HCT116 (cell line): ENCODE results near the gene SDK1.

ENCODE experiments used
- CTCF ChIP-seq, 3 experiments: fragments of 200-600 bp in 1 of 3; sonication (generic) in 1 of 3; IDR thresholded peaks in 2 of 3; conservative IDR thresholded peaks in 1 of 3; 2 replicates each; pipeline ENCODE4 v1.5.1; 2012 to 2017; ENCODE audit warnings: low read depth in 2 of 3, low read length in 2 of 3, antibody characterized with exemption in 1 of 3, borderline replicate concordance in 1 of 3, control low read depth in 1 of 3, mild to moderate bottlenecking in 1 of 3, mixed read lengths in 1 of 3, mixed run types in 1 of 3, moderate library complexity in 1 of 3; ENCODE audit not compliant: insufficient read depth in 1 of 3
- EZH2 ChIP-seq: fragments of 200-600 bp; sonication (generic); IDR thresholded peaks from 2 replicates; pipeline ENCODE4 v1.6.1; 2017; ENCODE audit warnings: antibody characterized with exemption, mixed run types
- FOSL1 ChIP-seq: IDR thresholded peaks from 2 replicates; pipeline ENCODE4 v1.6.1; 2012; ENCODE audit warnings: low read depth
- POLR2A ChIP-seq: IDR thresholded peaks from 2 replicates; pipeline ENCODE4 v1.7.0; 2011; ENCODE audit warnings: borderline replicate concordance; ENCODE audit not compliant: insufficient read depth, insufficient read length; ENCODE audit errors: extremely low read depth
- SIN3A ChIP-seq: IDR thresholded peaks from 2 replicates; pipeline ENCODE4 v1.6.1; 2012; ENCODE audit warnings: low read depth

- TF ChIP-seq SIN3A (no peak), CTCF (IDR thresholded peaks at IDR 0.05 in 2 of 3, conservative IDR thresholded peaks at IDR 0.05 in 1 of 3; ENCODE audit: borderline replicate concordance in 1 of 3, insufficient read depth in 1 of 3, low read depth in 2 of 3, low read length in 2 of 3) (no peak), EZH2 (no peak), POLR2A (no peak), FOSL1 (no peak)
Observed at GRCh38 chr7:4134204-4134603, 833.2 kb downstream of the SDK1 start.
